Liver (tissue), 3 donors: ENCODE results near the gene CPLX1.

Source experiments
- RXRA ChIP-seq, 2 donors: IDR thresholded peaks; 2 replicates each; pipeline ENCODE4 v1.6.1; 2017 to 2018; ENCODE audit warnings: antibody characterized with exemption in 2 of 2, mild to moderate bottlenecking in 1 of 2
- TAF1 ChIP-seq: conservative IDR thresholded peaks from 2 replicates; pipeline ENCODE4 v1.6.1; 2016; ENCODE audit warnings: antibody characterized with exemption, mild to moderate bottlenecking
- TF ChIP-seq, protein P1 (sequence below): fragments of 150-350 bp; IDR thresholded peaks from 2 replicates; pipeline ENCODE4 v1.5.1; 2017; ENCODE audit warnings: improper control_type of control experiment, low read depth, low read length; ENCODE audit not compliant: missing input control
- TF ChIP-seq, protein P2 (sequence below): IDR thresholded peaks from 2 replicates; pipeline ENCODE4 v1.6.1; 2016; ENCODE audit warnings: antibody characterized with exemption
- donor health status: healthy.
- donor health status: healthy.

DNA sequence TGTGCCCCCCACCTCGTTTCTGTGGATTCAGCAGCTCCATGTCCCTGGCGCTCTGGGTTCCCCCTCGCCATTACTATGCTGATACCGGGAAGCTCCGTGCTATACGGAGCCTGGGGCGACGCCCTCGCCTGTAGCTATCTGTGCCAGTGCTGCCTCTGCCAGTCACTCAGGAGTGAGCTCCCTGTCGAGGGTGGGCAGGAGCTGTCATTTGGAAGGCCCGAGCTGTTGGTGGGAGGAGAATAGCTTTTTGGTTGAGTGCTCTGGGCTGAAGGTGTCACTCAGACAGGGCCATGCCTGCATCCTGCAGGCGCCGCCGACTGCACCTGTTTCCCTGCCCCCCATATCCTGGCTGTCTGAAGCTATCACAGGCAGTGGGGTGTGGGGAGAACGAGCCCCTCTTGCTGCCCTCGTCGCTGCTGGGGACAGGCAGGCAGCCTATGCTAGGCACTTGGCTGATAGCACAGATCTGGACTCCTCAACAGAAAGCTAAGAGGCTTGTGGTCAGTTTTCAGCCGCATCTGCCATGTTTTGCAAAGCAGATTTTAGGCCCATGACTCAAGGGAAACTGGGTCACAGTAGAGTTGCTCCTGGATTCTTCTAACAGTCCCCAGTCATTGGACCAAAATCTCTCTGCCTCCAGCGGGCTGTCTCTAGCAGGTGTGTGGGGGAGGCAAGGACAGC lies 31.8 kb downstream of the CPLX1 start:
- no peak for TF ChIP-seq RXRA (IDR thresholded peaks at IDR 0.05)
- TF ChIP-seq, protein P1, sequence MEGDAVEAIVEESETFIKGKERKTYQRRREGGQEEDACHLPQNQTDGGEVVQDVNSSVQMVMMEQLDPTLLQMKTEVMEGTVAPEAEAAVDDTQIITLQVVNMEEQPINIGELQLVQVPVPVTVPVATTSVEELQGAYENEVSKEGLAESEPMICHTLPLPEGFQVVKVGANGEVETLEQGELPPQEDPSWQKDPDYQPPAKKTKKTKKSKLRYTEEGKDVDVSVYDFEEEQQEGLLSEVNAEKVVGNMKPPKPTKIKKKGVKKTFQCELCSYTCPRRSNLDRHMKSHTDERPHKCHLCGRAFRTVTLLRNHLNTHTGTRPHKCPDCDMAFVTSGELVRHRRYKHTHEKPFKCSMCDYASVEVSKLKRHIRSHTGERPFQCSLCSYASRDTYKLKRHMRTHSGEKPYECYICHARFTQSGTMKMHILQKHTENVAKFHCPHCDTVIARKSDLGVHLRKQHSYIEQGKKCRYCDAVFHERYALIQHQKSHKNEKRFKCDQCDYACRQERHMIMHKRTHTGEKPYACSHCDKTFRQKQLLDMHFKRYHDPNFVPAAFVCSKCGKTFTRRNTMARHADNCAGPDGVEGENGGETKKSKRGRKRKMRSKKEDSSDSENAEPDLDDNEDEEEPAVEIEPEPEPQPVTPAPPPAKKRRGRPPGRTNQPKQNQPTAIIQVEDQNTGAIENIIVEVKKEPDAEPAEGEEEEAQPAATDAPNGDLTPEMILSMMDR, result no peak
- TF ChIP-seq, protein P2, sequence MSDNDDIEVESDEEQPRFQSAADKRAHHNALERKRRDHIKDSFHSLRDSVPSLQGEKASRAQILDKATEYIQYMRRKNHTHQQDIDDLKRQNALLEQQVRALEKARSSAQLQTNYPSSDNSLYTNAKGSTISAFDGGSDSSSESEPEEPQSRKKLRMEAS, result no peak
- TF ChIP-seq TAF1, result no peak
